22Rv1 (cell line): ENCODE data around the gene DSCAML1.

Source experiments
- CTCF ChIP-seq: fragments of 450-650 bp; IDR thresholded peaks from 2 replicates; pipeline ENCODE4 v1.5.1; 2017; ENCODE audit warnings: mild to moderate bottlenecking
- ZFX ChIP-seq: fragments of 450-650 bp; IDR thresholded peaks from 2 replicates; pipeline ENCODE4 v1.6.1; 2017; ENCODE audit warnings: antibody characterized with exemption, borderline replicate concordance

GRCh38 chr11:117704395-117705100, 92.5 kb downstream of the DSCAML1 start:
- TF ChIP-seq CTCF = no peak
- no peak for TF ChIP-seq ZFX
